ENCODE measurements around the gene DDX51.
"Not testable (repeated sequence)": the region's sequence is repeated elsewhere in the genome, so short reads cannot be mapped to it uniquely, and the experiment has no call there.

DDX51 gene

DNA sequence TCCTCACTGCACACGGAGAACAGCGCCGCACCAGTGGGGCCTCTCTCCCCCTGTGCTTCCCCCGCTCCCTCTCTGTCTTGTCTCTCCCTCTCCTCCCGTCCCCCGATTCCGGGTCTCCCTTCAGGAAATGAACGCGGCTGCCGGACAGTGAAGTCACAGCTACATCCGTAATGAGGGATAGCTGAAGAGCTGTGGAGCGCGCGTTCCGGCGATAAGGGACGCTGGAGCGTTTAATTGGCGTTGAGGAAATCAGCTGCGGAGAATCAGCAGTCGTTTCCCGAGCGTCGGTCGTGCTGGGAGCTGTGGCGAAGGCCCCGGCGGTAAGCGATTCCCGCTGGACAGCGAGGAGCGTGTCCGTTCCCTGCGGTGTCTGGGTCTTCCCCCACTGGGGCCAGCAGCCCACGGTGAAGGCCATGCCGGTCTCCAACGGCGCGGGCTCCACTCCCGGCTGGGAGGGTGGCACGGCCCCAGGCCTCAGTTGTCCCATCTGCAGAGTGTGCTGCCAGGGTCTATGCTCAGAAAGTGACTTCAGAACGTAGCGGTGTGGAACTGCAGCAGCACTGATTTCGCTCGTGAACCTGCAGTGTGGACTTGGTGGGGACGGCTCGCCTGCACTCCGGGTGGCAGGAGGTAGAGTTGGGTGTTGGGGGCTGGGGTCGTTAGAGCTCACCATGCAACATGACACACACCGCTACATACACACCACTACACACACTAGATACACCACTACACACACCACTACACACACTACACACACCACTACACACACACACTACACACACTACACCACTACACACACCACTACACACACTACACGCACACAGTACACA lies 11.0 kb upstream of the DDX51 start:
- DNase-seq (ENCODE audit: low read depth), result no peak

GRCh38 chr12:132154341-132154761 lies 10.2 kb upstream of the DDX51 start:
- no peak for DNase-seq (ENCODE audit: low read depth)

- DNase-seq (ENCODE audit: low read depth), result peak; percentile 49
Observed at GRCh38 chr12:132153501-132154340, 9.6 kb upstream of the DDX51 start.

DNA sequence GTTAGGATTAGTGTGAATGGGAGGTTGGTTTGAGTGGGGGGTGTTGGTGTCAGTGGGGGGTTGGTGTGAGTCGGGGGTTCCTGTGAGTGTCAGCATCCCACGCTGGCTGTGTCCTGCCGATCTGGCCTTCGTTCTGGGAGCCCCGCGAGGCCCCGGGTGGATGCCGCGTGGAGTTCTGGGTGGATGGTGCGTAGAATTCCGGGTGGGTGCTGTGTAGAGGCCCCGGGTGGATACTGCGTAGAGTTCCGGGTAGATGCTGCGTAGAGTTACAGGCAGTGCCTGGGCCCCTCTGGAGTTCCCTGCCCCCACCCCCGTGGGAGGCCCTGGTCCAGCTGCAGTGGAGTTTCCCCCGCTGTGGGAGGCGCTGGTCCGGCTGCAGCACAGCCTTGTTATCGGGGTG lies 8.8 kb upstream of the DDX51 start:
- DNase-seq (ENCODE audit: low read depth), result no peak

GRCh38 chr12:132152411-132152821 lies 8.3 kb upstream of the DDX51 start:
- no peak for DNase-seq (ENCODE audit: low read depth)

DNA sequence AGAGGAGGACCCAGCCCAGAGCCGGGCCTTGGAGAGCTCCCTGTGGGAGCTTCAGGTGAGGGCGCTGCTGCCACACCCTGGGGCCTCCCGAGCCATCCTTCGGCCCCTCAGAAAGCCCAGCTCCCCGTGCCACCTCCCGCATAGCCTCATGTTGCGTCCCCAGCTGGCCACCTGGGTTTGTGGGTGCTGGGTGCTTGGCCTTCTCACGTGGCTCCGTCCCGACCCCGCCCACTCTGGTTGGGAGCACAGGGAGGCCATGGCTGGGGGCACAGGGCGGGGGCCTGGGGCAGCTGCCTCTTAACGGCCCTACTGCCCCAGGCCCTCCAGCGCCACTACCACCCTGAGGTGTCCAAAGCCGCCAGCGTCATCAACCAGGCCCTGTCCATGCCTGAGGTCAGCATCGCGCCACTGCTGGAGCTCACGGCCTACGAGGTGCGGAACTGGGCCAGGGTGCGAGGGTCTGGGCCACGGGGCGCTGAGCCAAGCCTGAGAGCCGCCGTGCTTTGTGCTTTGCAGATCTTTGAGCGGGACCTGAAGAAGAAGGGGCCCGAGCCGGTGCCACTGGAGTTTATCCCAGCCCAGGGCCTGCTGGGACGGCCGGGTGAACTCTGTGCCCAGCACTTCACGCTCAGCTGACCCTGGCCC lies 7.8 kb upstream of the DDX51 start:
- DNase-seq (ENCODE audit: low read depth), result no peak

DNA sequence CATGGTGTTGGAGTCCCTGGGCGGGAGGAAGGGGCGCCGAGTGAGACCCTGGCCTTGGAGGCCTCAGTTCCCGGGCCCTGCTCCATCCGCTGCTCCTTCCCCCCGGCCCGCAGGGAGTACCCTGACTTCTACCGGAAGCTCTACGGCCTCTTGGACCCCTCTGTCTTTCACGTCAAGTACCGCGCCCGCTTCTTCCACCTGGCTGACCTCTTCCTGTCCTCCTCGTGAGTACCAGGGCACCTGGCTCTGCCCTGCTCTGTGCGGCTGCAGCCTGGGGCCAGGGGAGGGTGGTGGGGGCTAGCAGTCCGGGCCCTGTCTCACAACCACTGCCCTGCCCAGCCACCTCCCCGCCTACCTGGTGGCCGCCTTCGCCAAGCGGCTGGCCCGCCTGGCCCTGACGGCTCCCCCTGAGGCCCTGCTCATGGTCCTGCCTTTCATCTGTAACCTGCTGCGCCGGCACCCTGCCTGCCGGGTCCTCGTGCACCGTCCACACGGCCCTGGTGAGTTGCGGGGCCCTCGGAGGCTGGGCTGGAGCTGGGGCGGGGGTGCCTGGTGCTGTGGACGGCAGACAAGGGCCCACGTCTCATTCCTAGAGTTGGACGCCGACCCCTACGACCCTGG lies 7.1 kb upstream of the DDX51 start:
- DNase-seq (ENCODE audit: low read depth), result no peak

DNA sequence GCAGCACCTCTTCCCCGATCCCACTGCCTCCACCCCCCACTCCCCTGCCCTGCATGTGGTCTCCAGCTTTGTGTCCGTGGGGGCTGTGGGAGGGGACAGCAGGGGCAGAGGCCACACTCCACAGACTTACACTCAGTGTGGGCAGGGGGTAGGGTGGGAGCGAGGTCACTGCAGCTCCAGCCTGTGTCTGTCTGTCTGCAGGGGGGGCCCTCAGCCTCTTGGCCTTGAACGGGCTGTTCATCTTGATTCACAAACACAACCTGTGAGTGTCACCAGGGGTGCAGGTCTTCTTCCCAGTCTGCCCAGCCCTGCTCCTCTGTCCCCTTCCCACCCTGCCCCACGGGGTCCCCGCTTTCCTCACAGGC lies 6.6 kb upstream of the DDX51 start:
- DNase-seq (ENCODE audit: low read depth), result no peak

GRCh38 chr12:132149526-132149925 lies 5.4 kb upstream of the DDX51 start:
- not testable (repeated sequence) for DNase-seq (ENCODE audit: low read depth)

DNA sequence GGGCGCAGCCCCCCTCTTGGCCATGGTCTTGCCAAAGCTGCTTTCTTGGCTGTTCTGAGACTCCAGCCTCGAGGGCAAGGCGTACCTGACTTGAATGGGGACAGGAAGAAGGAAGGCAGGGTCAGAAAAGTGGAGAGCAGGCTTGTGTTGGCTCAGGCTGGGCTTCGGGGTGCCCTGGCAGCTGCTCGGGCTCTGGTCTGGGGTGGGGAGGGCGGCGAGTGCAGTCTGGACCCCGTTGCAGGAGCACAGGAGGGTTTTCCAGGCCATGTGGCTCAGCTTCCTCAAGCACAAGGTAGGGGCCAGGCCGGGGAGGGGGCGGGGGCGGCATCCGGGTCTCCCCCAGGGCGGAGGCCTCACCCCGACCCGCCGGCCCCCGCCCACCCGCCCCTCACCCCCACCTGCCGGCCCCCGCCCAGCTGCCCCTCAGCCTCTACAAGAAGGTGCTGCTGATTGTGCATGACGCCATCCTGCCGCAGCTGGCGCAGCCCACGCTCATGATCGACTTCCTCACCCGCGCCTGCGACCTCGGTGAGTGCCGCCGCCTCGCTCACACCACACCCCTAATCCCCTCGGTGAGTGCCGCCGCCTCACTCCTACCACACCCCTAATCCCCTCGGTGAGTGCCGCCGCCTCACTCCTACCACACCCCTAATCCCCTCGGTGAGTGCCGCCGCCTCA lies 4.4 kb upstream of the DDX51 start:
- no peak for DNase-seq (ENCODE audit: low read depth)

DNA sequence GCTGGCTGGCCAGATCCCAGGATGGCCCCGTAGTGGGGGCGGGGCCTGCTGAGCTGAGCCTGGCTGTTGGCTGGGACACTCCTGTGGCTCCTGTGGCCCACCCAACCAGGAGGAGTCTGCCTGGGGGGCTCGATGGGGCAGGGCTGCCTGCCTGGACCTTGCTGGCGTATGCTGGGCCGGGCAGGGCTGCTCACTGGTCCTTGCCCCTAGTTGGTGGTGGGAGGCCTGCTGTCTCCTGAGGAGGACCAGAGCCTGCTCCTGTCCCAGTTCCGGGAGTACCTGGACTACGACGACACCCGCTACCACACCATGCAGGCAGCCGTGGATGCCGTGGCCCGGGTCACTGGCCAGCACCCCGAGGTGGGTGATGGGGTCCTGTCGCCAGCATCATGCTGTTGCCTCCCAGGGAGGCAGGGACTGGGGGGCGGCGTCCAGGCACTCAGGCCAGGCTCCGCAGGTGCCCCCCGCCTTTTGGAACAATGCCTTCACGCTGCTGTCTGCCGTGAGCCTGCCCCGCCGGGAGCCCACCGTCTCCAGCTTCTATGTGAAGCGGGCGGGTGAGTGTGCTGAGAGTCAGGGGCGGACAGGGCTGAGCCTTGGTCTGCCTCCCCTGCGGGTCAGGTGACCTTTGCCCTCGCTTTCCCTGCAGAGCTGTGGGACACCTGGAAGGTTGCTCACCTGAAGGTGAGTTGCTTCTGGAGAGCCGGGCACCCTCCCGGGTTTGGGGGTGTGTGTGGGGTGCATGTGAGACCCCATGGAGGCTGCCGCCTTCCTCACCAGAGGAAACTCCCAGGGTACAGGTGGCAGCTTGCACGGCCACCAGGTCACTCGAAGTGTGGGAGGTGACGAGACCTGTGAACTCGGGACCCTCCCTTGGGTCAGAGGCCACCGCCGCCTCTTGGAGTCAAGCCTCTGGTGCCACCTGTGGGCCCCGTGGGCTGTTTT lies 3.6 kb upstream of the DDX51 start:
- DNase-seq (ENCODE audit: low read depth), result no peak

DNA sequence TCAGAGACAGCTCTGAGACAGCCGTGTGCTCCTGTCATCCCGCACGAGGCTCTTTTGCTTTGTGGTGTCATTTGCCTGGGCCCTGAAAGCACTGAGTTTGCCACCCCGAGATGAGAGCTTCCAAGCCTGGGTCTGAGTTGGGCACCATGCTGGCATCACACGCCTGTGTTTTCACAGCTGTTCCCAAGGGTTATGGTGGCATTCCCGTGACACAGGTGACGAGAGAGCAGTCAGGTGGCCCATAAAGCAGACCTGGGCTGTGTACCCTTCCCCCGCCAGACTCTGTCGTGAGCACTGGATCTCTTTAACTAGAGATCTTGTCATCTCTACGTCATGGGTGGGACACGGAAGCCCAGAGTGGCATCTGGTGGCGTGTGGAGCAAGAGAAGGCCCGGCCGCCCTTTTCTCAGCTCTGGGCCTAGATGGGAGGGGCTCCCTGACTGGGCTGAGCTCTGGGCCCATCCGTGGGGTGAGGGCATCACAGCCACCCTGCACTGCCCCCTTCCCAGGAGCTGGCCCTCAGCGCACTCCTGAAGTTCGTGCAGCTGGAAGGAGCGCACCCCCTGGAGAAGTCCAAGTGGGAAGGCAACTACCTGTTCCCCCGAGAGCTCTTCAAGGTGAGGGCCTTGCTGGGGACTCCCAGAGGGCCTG lies 2.8 kb upstream of the DDX51 start:
- DNase-seq (ENCODE audit: low read depth), result no peak

- no peak for DNase-seq (ENCODE audit: low read depth)
Observed at GRCh38 chr12:132146098-132146497, 2.0 kb upstream of the DDX51 start.

DNA sequence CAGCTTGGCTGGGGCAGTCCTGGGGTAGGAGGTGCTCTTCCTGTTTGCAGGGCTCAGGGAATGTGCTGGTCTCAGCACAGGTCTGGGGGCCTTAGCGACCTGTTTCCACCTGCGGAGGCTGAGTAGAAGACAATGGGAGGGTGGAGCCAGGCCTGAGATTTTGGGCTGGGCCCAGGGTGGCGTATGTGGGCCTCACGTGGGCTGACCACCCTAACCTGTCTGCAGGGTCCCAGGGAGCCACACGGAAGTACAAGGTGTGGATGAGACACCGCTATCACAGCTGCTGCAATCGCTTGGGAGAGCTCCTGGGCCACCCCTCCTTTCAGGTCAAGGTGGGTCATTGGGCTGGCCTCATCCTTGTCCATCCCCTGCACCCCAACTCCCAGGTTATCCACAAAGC lies 1.2 kb upstream of the DDX51 start:
- DNase-seq (ENCODE audit: low read depth), result no peak

- no peak for DNase-seq (ENCODE audit: low read depth)
Observed at GRCh38 chr12:132144810-132145168, 670 bp upstream of the DDX51 start.

DNA sequence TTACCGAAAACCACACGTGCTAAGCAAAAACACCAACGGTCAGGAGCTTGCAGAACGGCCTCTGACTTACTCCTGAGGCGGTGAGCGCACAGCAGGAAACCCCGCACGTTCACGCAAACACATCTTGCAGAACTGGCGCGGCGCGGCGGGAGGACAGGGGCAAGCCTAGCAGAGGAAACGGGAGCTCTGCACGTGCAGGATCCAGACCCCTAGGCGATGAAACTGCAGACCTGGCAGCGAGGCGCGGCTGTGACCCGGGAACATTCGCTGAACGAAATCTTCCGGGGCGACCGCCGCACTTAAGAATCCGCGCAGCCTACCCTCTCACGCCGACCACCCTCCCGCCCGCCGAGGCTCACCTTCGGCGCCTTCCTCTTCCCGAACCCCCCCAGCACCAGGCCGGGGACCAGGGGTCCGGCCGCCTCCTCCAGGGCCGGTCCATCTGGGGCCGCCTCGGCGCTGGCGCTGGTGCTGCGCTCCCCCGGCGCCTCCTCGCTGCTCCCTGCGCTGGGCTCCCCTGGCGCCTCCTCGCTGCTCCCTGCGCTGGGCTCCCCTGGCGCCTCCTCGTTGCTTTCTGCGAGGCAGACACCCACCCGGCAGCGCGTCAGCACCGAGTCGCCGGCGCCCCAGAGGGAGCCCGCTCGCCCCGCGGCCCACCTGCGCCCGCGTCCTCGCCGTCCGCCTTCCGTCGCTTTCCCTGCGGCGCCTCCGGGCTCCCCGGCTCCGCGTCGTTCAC lies 615 bp downstream of the DDX51 start:
- DNase-seq (ENCODE audit: low read depth), result peak; percentile 24

DNA sequence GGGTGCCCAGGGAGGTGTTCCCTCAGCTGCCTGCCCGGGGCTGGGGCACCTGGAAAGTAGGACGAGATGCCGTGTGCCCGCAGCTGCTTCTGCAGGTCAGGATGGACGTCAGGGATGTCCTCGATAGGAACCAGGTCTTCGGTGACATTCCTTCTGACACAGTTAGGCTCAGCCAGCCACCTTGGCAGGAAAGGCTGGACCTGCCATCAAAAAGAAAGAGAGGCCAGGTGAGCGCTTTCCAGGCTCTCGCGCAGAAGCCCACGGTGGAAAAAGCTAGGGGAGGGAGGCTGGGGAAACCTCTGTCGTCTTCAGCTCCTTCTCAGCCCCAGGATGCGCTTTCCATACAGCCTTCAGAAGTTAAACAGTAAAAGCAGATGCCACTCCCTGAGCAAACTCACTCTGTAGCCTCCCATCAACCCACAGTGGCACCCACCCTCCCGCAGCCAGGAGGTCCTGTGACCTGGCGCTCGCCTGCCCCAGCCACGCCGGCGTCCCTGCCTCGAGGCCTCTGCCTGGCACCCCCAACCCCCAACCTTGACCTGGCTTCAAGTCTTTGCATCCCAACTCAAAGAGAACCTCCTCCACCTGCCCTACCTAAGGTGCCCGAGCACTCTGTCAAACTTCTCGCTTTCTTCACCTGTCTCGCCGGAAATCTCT lies 1.3 kb downstream of the DDX51 start:
- no peak for DNase-seq (ENCODE audit: low read depth)

DNA sequence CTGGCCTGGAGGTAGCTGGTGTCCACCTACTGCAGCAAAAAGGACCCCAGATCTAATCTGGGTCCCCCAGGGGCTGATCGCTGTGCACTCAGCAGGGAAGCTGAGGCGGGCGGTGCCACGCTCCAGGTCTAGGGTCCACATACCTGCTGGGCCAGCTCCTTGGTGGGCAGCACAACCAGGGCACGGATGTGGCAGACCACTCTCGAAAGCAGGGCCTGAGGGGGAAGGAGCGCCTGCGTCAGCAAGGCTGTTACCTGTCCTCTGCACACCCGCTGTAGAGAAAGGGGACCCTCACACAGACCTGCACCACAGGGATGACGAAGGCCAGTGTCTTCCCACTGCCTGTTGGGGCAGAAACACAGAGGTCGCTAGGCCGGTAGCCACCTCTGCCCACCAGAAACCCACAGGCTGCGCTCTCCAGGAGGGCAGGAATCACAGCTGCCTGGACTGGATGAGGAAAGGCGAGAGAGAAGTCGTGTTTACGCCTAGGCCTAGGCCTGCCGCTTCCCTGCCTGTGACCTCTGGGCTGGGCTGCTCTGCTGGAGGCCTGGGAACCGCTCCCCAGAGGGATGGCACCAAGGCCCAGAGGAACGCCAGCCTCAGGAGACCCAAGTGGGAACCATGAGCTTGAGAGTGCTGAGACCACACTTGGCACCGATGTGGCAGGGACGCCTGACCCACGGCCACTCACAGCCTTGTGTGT lies 2.0 kb downstream of the DDX51 start:
- DNase-seq (ENCODE audit: low read depth), result no peak

All from T-helper 22 cell (primary cell).